Anterior cingulate cortex (tissue), 58 donors: Measurements from ENCODE around the gene VEGFA.

Experiments
- DNase-seq, 58 donors: peaks; one replicate each; lab custom pipeline; 2025; lab: John Stamatoyannopoulos, UW

VEGFA gene

GRCh38 chr6:43738877-43739641 is 31.0 kb upstream of the VEGFA start:
- DNase-seq, result no peak

GRCh38 chr6:43739642-43740091 is 30.3 kb upstream of the VEGFA start:
- DNase-seq, result no peak

- DNase-seq, result no peak
Observed at GRCh38 chr6:43740321-43740960, 29.6 kb upstream of the VEGFA start.

DNA sequence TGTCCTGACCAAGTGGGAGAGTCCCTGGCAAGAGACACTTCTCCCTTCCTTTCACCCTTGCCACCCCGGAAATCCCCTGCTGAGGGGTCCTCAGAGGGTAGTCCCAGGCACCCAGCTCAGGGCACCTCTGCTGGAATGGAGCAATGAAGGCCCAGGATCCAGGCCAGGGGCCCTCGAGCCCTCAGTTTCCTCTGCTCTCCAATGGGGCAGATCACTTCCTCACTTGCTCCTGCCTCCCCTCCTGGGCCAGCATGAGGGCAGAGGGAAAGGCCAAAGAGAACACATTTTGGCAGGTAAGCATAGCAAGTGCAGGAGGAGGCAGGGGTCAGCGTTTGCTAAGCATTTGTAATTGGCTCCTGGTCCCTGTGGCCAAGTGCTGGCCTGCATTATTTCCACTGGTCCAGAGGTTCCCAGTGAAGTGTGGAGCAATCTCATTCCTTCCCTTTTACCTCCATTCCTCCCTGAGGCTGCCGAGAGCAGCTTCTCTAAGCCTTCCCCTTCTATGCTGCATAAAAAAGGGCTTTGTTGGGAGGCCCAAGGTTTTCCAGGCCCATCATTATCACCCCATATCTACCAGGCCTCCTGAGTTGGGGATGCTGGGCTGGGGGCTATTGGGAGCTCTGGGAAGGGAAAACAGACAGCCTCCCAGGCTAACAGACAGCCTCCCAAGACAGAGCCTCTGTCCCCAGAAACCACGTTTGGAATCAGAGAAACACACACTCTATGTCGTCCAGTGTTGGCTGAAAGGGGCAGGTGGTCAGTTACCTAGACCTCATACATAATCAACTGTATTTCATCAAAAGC is 28.8 kb upstream of the VEGFA start:
- DNase-seq, result no peak

- DNase-seq, result no peak
Observed at GRCh38 chr6:43741829-43742228, 28.2 kb upstream of the VEGFA start.

DNA sequence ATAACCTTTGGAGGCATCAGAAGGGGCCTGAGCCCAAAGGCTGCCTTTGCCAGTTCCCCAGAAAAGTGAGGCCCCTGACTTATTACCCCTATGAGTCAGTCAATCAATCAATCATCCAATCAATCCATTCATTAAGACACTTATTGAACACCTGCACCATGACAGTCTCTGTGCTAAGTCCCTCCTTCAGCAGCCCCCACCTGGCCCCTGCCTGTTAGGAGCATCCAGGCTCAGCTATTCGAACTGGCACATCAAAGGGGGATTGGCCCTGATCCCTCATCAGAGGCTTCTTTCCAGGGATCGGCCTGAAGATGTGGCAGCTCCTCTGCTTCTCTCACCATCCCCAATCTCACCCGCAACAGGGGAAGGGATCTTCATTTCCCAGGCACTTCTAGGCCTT is 27.7 kb upstream of the VEGFA start:
- no peak for DNase-seq

DNA sequence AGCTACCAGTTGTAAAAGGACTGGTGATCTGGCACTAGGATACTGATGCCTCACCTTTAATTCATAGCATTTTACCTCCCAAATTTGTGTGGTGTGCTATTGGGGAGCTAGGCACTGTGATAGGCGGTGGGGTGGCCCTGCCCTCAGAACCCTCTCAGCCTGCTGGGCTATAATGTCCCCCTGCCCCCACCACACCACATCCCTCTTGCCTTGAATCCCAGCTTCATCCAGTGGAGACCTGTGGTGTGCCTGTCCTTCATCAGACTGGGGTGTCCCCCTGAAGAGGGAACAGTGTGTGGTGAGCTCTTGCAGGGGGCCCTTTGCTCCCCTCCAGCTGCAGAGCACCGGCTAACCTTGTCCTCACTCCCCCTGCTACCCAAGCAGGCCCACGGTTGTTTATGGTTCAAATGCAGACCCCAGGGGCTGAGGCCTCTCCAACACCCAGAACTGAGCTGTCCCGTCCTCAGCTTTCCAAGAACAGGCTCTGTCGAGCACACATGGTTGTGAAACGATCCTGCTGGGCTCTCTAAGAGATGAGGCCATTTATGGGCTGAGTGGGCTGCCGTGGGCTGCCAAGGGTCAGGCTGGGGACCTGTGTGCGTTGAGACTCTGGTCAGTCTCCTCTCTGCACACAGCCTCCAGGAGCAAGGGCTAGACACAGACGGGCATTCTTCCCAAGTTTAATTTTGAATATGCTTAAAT is 26.9 kb upstream of the VEGFA start:
- no peak for DNase-seq

DNA sequence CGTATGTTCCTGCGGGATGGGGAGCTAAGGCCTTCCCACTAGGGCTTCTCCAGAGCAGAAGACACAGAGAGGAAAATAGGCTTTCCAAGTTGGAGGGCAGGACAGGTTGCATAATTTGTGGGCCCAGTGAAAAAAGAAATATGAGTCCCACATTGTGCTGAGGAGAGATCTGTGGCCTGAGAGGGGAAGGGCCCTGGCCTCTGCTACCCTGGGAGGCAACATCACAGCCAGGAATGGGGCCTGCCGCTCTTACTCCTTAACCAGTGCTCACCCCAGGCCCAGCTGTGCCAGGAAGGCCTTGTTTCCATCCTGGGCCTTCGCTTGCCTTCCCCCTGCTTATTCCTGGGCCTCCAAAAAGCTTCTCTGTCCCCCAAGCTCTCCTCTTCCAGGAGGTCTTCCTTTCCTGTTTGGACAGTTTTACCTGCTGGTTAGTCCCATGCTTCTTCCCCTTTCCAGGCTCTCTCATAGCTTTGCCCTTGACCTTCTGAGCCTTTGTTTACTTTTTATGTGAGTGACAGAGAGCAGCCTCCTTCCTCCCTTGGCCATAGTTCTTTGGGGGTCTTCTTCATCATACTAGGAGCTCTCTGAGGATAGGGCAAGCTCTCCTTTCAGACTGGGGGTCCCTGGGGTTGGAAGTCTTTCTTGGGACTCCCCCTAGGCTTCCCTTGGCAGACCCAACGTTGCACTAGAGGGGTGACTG is 26.2 kb upstream of the VEGFA start:
- DNase-seq, result no peak

DNA sequence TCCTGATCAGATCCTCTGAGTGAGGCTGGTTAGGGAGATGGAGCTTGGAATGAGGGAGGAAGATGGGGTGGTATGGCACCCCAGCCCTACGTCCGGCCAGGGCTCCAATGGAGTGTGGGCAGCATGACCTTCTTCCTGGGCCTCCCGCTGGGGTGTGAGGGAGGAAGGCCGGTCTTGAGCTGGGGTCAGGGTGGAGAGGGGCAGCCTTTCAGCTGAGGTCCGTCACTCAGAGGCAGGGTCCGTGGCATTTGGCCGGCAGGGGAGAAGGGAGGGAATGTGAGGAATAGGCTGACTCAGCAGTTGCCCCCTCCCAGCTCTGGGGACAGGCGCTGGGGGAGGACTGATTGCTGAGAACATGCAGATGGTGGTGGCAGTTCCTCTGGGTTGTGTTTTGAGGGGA is 25.5 kb upstream of the VEGFA start:
- no peak for DNase-seq

DNA sequence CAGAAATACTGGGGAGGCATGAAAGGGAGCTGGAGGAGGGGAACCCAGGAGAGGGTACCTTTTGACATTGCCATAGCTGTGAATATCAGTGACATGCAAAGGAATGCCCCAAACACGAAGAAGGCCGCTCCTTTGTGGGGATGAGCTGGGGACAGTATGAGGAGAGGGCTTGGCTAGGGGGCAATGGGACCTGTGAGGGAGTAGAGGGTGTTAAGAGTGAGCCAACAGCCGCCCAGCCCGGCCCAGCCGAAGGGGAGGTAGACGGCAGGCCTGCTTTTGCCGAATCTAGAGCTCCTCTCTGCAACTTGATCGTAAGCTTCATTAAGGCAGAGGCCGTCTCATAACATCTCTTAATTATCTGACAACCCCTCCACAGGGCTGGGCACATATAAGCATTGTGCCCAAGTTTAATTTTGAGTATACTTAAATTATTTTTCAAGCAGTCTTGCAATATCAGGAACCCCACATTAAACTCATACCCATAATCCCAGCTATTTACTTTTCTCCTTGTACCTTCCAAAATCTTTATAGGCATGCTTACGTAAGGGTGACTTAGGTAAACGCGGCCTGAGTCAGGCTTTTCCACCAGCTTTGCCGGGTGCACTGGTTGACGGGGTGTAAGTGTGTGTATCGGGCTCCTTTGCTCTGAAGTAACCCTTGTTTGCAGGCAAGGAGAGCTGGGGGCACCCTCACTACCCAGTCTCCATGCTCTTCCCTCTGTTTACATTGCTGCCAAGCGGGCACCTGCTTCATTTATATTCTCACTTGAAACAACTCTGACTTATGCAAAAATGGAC is 24.9 kb upstream of the VEGFA start:
- DNase-seq, result no peak

GRCh38 chr6:43746071-43746470 is 23.9 kb upstream of the VEGFA start:
- no peak for DNase-seq

GRCh38 chr6:43746613-43747102 is 23.4 kb upstream of the VEGFA start:
- DNase-seq, result no peak

GRCh38 chr6:43747784-43748183 is 22.2 kb upstream of the VEGFA start:
- no peak for DNase-seq

GRCh38 chr6:43748765-43749164 is 21.2 kb upstream of the VEGFA start:
- DNase-seq, result no peak

- DNase-seq, result no peak
Observed at GRCh38 chr6:43749461-43749860, 20.6 kb upstream of the VEGFA start.

- DNase-seq, result no peak
Observed at GRCh38 chr6:43750622-43751021, 19.4 kb upstream of the VEGFA start.

GRCh38 chr6:43753570-43754183 is 16.3 kb upstream of the VEGFA start:
- no peak for DNase-seq

GRCh38 chr6:43757966-43758616 is 11.9 kb upstream of the VEGFA start:
- DNase-seq, result no peak
